ENCODE results near the gene ZNF628.

The ZNF628 gene

DNA sequence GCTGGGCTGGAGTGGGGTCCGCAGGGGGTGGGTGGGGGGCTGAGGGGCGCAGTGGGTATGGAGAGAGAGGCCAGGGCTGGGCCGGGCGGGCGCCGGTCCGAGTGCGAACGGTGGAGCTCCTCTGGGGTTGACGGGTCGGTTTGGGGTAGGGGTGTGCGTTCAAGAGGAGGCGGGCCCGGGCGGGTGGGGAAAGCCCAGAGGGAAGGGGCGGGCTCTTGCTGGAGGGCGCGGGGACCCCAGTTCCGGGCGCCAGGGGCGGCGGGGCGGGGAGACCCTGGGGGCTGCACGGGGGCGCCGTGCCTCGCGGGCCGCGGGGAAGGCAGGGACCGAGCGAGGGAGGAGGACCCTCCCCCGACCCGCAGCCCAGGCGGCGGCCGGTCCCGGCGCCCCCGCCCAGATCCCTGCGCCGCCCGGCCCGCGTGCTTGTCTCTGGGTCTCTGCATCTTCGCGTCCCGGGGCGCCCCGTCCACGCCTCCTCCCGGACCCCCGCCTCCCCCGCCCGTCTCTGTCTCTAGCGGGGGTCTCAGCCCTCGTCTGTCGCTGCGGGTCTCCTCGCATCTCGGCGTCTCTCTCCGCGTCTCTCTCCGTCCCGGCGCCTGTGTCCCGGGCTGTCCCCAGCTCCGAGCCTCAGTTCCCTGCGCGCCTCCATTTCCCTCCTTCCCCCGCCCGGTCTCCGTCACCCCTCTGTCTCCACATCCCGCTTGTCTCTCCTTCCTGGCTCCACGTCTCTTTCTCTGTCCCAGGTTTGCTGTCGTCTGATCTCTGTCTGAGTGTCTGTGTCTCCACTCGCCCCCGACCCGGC lies 25.1 kb upstream of the ZNF628 start:
- no peak for DNase-seq

DNA sequence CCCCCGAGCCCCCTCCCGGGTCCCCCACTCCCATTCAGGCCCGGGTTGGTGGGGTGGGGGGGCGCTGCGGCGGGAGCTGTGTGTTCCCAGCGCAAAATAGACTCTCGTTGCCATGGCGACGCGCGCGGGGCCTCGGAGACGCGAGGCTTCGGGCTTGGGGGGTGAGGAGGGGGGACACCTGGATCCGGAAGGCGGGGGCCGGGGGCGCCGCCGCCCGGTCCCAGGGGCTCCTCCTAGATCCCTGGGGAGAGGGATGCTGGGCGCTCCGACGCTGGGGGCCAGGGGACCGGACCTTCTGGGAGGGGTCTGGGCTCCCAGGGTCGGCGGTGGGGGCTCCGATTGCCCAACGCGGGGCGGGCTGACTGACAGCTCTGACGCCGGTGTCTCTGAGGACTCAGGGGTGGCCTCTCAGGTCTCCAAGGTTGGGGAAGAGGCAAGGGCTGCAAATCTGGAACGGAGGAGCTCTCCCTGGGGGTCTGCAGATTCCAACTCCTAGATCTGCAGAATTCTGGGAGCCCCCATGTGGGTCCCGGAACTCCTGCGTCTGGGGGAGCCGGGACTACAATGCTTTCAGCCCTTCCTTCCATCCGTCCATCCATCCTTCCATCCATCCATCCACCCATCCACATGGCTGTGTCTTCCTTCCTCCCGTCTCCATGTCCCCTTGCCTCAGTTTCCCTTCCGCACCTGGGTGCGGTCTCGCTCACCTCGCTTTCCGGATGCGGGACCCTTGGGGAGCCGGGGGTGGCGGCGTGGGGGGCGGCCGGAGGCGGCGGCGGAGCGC lies 24.3 kb upstream of the ZNF628 start:
- no peak for DNase-seq

DNA sequence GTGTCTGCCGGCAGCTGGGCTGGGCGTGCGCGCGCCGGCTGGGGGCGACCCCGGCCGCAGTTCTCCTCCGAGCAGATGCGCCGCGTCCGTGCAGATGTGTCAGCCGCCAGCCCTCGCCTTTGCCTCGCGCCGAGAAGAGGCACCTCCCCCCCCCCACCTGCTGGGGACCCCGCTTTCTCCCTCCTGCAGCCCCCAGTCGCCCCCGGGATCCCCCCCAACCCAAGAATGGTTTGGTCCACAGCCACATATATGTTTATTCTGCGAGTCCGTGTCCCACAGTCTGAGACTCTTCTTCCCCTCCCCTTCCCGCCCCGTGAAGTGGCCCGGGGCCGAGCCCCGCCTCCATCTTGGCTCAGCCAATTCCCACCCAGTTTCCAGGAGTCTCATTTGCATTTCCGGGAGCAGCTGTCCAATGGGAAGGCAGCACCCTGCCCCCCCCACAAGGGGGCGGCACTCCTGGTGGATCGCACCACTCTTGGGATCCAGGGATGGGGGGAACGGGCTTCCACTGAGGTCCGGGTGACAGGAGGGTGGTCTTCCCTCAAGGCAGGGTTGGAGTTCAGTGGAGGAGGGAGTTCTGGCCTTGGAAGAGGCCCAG lies 23.6 kb upstream of the ZNF628 start:
- peak; percentile 65 for DNase-seq

DNA sequence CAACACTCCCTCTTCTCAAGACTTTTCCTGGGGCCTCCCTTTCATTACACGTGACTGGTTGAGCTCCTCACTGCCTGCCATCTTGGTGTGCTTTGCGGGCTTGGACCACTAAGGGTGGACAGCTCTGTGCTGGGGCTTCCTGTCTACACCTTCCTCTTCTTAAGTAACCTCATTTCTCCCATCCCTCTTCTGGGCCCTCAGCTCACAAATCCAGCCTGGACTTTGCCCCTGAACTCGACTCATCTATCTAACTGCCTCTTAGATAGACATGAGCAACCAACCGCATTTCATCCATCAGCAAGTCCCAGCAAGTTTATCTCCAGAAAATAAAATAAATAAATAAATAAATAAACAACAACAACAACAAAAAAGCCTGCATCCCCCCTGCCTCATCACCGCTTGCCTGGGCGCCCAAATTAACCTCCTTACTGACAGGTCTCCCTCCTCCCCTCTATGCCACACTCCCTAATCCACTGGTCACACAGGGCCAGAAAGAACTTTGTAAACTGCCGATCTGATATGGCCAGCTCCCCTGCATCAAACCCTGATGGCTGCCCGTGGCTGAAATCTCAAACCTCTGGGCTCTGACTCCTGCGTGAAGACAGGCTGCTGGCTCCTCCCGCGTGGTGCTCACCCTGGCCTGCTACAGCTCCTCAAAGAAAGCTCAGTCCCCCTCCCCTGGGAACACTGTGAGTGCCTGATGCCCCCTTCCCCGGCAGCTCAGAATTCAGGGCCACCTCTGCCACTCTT lies 22.7 kb upstream of the ZNF628 start:
- no peak for DNase-seq

DNA sequence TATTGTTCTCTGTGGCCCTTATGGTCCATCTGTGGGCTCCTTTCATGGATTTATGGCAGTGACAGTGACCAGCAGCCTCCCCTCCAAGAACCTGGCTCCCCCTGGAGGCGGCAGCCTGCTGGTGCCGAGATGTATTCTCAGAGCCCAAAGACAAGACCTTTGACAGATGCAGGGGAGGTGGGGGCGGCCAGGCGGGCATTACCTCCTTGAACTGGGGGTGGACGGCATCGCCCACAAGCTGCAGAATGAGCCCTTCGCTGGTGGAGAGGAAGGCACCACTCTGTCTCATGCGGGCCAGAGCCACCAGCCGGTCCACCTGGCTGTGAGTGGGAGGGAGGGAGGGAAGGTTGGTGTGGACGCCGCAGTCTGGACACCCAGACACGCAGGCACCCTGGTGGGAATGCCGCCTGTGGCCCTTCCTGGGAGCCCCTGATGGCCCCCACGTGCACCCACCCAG lies 21.6 kb upstream of the ZNF628 start:
- DNase-seq: no peak

DNA sequence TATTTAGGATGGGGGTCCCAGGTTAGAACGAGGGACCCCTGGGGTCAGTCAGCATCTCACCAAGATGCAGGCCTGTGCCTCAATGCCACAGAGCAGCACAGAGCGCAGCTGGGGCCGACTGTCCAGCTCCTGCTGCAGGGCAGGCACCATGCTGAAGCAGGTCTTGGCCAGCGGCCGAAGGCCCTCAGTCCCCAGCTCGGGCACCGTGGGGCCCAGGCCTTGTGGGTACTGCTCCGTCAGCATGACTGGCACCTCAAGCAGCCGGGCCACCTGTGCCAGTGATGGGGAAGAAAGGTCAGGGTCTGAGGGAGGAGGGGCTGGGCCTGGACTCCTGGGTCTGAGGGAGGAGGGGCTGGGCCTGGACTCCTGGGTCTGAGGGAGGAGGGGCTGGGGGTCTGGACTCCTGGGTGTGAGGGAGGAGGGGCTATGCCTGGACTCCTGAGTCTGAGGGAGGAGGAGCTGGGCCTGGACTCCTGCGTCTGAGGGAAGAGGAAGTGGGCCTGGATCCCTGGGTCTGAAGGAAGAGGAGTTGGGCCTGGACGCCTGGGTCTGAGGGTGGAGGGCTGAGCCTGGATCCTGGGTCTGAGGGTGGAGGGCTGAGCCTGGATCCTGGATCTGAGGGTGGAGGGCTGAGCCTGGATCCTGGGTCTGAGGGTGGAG lies 20.7 kb upstream of the ZNF628 start:
- no peak for DNase-seq

DNA sequence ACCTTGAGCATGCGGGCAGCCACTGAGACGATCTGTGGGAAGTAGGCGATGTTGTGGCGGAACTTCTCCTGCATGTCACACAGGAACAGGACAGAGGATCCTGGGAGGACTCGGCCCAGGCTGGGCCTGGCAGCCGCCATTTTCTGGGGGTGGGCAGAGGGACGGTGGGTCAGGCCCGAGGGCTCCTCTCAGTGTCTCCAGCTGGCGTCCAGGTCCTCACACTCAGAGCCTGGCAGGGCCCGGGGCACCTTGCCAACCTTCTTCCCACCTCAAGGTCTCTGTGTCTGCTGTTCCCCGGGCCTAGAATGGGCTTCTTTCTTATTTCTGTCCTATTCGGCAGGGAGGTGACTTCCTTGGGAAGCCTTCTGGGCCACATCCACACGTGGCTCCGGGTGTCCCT lies 20.1 kb upstream of the ZNF628 start:
- DNase-seq: no peak

DNA sequence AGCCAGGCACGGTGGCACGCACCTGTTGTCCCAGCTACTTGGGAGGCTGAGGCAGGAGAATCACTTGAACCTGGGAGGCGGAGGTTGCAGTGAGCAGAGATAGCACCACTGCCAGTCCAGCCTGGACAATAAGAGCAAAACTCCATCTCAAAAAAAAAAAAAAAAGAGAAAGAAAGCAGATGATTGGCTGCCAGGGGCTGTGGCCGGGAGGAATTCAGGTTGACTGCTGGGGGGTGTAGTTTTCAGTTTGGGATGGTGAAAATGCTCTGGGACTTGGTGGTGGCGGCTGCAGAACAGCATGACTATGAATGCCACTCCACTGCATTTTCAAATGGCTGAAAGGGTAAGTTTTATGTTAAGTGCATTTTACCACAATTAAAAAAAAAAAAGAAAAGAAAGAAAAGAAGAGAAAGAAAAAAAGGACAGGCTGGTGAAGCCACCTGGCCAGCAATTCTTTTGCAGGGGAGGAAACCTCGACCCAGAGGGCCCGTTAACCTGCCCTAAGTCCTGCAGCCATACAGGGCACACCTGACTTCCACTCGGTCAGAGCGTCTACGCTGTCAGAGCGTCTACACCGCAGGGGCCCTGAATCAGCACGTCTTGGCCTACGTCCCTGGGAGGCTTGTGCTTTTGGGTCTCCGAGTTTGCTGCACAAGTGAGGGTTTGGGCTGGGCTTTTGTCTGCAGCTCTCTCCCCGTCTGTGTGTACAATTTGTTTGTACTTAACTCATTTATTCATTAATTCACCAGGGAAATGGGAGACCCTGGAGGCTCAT lies 18.5 kb upstream of the ZNF628 start:
- no peak for DNase-seq

DNA sequence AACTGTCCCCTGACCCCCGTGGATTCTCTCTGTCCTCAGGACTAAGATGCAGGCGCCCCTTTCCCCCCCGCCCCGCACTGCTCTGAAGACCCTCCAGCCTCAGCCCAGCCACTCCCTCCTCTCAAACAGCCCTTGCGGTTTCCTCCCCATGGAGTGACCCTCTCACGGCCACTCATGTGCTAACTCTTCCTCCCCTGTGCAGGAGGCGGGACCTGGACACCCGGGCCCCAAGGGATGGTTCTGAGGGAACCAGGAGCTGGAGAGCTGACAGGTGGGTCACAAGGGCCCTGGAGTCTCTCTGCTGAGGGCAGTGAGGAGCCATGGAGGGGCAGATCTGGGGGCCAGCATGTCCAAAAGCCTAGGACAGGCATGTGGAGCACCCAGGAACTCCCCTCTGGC lies 16.9 kb upstream of the ZNF628 start:
- no peak for DNase-seq

DNA sequence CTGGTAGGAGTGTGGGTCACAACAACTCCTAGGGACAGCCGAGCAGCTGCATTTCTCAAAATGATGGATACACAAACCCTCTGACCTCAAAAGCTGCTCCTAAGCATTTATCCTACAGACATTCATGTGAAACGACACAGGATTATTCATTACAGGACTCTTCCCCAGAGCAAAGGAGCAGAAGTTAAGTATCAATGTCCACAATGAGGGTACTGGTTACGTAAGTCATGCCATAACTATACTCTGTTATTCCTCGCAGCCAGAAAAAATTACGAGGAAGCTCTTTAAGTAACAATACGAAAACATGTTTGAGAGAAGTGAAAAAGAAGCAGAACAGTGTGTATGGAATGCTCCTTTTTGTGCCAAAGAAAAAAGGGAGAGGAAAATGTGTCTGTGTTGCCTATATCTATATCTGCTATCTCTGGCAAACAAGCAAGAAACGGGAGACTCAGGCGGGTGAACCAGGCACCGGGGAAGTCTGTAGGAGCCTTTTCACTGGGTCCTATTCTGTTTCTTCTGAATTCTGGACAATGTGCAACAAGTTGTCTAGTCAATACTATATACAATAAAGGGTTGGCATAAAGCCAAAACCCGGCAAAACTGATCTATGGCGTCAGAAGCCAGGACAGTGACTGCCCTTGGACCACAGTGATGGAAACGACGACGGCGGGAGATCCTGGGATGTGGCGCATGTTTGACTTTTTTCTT lies 16.3 kb upstream of the ZNF628 start:
- DNase-seq: no peak

DNA sequence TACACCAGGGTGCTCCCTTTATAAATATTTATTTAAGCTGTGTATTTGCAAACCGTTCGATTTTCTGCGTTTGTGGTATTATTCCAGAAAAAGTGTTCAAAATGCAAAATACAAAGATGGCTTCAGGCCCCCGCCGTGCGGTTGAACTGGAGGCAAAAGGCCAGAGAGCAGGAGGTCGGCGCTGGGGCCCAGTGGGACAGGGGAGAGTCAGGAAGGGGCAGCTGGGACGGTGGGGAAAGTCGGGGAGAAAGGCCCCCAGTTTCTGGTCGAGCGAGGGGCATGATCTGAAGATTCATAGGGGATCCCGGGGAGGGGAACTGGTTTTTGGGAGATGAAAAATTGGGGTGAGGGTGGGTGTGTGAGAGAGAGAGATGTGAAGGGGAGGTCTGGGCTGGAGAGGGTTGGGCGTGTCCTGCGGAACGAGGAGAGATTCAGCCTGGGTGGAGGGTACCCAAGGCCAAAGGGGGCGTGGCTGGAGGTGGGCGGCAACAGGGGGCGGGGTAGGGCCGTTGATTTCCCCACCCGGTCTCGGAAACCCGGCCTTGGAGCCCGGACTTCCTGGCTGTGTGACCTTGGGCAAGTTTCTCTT lies 15.7 kb upstream of the ZNF628 start:
- DNase-seq: peak; percentile 36

DNA sequence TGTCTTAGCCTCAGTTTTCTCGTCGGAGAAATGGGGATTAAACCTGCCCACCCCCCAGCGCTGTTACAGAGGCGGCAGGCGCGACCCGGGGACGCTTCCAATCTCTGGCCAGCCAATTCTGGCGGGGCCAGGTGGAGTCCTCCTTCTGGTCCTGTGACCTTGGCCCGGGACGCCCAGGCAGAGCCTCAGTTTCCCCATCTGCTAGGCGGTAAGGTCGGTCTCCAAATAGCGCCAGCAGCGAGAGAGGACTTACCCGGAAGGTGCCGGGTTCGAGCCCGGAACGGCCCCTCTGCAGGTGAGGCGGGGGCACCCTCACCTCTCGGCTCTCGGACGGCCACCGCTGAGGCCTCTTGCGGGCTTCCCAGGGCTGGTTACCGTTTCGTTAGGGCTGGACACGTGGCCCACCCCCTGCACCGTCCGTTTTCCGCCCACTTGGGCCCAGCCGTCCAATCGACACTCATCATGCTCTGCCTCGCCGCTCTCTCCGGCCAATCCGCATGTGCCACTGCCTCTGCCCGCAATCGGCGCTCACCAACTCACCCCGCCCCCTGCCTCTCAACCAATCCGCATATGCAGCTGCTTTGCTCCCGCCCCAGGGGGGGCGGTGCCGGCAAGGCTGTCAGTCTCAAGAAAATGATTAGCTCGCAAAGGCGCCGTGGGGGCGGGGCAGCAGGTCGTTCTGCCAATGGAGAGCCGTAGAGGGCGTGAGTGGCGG lies 15.0 kb upstream of the ZNF628 start, which contains the start of gene ISOC2:
ISOC2 (minus strand) TSS at position 384 of the 715 bp plus-strand sequence. CDS start 5,156 bp downstream, outside the sequence.
- DNase-seq: peak; percentile 99

DNA sequence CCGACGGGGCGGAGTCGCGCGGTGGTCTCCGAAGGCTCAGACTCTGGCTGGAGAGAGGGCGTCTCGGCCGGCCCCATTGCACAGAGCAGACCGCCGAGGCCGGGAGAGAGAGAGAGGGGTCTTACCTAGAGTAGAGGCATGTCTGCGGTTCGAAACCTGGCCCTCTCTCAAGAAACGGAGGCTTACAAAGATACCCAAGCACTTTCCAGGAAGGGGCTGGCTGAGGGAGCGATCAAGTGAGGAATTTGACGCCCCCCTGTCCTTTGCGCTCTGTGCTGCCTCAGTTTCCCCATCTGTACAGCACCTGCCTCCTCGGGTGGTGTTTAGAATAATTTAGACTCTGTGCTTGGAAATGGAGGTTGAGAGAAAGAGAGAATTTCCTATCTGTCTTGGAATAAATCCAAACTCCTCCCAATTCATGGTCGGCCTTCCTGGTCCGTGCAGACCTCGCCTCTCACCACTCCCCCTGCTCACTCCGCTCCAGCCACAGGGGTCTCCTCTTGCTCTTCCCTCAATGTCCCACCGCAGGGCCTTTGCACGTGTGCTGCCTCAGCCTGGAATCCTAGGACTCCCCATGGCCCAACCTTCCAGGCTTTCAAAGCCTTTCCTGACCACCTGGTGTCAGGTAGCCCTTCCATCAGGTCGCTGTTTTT lies 14.3 kb upstream of the ZNF628 start:
- no peak for DNase-seq

DNA sequence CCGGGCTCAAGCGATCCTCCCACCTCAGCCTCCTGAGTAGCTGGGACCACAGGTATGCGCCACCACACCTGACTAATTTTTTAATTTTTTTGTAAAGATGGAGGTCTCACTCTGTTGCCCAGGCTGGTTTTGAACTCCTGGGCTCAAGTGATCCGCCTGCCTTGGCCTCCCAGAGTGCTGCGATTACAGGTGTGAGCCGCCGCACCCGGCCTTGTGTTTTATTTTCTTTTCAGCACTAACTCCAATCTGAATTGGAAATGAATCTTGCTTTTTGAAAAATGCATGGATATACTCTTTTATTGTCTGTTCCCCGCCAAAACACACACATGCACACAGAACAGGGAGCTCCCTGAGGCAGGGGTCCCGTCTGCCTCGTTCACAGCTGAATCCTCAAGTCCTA lies 13.7 kb upstream of the ZNF628 start:
- no peak for DNase-seq

DNA sequence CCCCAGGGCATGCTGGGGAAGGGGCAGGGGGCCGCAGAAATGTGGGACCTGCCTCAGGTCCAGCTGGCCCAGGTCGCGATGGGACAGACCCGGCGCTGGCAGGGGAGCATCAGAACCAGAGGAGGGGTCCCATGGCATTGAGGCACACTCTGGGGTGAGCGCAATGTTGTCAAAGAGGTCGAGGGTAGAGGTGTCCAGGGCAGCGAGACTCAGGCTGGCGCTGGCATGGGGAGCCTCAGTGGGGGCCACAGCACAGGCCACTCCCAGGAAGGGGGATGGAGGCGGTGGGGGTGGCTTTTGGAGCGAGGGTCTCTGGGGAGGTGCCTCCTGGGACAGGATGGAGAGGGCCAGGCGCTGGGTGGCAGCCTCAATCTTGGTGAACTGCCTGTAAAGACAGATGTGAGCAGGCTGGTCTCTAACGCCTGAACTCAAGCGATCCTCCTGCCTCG lies 12.8 kb upstream of the ZNF628 start:
- DNase-seq: no peak

DNA sequence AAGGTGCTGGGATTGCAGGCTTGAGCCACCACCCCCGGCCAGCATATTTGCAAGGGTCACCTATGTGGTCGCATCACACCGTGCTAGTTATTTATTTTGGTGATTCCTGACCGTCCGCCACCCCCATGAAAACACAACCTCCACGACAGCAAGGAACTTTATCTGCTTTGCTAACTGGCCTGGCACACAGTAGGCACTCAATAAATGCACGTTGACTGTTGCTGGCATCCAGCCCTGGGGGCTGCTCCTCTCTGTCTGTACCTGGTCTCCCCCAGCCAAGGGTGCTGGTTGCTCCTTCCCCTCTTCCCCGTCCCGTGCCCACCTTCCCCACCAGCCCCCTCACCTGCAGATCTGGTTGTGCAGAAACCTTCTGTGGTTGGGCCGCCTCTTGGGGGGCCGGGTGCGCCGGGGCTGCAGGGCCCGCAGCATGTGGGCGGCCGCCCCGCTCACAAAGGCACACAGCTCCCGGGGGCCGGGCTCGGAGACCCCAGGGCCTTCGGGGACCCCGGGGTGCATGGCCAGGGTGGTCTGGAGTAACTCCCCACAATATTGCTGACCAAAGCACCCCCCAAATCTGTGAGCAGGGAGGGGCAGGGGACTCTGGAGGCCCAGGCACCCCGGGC lies 12.3 kb upstream of the ZNF628 start:
- DNase-seq: no peak

DNA sequence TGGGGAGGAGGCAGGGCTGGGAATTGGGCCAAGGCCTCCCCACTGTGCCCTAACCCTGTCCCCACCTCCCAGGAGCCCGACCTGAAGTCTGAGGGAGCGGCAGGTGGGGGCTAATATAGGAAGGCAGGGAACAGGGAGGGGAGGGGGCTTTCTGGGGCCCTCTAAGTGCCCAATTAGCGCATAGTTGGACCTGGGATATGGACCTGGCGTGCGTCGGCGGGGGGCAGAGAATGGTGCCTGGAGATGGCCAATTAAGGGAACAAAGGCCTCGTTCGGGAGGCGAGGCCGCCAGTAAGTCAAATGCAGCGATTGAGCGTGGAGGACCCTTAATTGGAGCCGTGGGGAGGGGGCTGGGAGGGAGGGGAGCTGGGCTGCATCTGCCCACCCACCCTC lies 11.8 kb upstream of the ZNF628 start, which contains the start of gene C19orf85:
C19orf85 (minus strand) TSS at position 90 of the 393 bp plus-strand sequence. CDS start 197 bp downstream, outside the sequence.
- no peak for DNase-seq

DNA sequence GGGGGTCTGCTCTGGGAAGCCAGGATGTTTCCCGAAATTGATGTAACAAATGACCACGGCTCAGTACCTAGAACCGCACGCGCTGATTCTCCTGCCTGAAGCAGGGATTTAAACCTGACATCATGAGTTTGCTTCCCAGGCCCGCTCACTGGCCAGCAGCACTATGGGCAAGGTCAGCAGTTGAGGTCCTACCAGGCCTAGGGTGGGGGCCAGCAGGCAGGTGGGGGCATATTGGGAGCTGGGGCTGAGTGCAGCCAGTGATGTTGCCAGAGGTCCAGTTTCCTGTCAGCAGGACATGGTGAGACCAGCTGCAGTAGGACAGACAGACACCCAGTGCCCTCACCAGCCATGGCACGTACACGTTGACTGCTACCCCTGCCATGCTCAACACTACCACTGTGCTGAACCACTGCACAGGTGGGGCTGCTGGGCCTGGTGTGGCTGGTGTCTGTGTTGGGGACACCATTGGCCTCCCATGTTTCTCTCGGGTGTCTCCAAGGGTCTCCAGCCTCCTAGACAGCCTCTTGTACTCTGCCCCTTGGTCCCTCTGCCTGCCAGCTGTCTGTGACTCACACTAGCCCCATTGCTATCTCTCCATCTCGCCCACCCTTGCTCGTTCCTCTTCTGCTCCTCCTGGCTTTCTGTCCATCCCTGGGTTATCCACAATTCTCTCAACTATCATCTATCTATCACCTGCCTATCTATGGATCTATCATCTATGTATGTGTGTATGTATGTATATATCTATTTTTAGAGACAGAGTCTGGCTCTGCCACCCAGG lies 10.8 kb upstream of the ZNF628 start:
- DNase-seq: no peak

Measured in NCI-H446 treated with DMSO at 0.1 percent for 48 hours (cell line).